Measurements from ENCODE around the gene UMODL1. TPM values are rescaled to one million over a fixed set of nuclear protein-coding genes. Genes with fewer than 3 reads are reported as not detected.

The UMODL1 gene
- total and polyA plus RNA-seq, 9 donors = 0.01 to 2.2 (median 0.24) TPM; not detected in 5

GRCh38 chr21:42022906-42023305 is 48.2 kb upstream of the UMODL1 start:
- Histone ChIP-seq H3K27ac (no peak overlapping the region), H3K9me3 (no peaks in the 10 kb centered on the region), H3K4me3 (no peak overlapping the region), H3K4me1 (ENCODE audit: insufficient read depth) (peaks cover 5% of the 10 kb centered on the region), H3K27me3 (no peaks in the 10 kb centered on the region), H3K36me3 (no peaks in the 10 kb centered on the region)
- no peak for DNase-seq
- no peak for TF ChIP-seq POLR2A (IDR thresholded peaks at IDR 0.05)
- TF ChIP-seq CTCF (IDR thresholded peaks at IDR 0.05) = no peak
- TF ChIP-seq EP300 (IDR thresholded peaks at IDR 0.05) = no peak
- intact Hi-C loops (cut with DNase I) = no loop called here
- 94 to 96% (median 95%) methylated on average over 11 of the region's 11 CpGs for WGBS, 3 donors

- 44 to 49% (median 45%) methylated on average over 12 of the region's 12 CpGs for WGBS, 3 donors
- Histone ChIP-seq H3K9me3 (no peaks in the 10 kb centered on the region), H3K27ac (no peak overlapping the region), H3K27me3 (no peaks in the 10 kb centered on the region), H3K4me1 (ENCODE audit: insufficient read depth) (peaks cover 5% of the 10 kb centered on the region), H3K4me3 (no peak overlapping the region), H3K36me3 (no peaks in the 10 kb centered on the region)
- peak in 1 of 5 donors; percentile 16 for DNase-seq
- no peak for TF ChIP-seq CTCF (IDR thresholded peaks at IDR 0.05)
- intact Hi-C loops (cut with DNase I) = loop anchor here in 1 of 4 donors (5.0 kb wide), 1 partner anchor 1312 kb away; no protein-coding TSS in a partner anchor
These were observed 45.6 kb upstream of the UMODL1 start for GRCh38 chr21:42025376-42026081.

- 30 to 34% (median 32%) methylated on average over 9 of the region's 9 CpGs for WGBS, 3 donors
- DNase-seq = peak in 2 of 5 donors; percentile 23 to 24
- H3K27ac ChIP-seq = no peak overlapping the region
These were observed 45.1 kb upstream of the UMODL1 start for GRCh38 chr21:42026082-42026435.

GRCh38 chr21:42027085-42027821 is 43.9 kb upstream of the UMODL1 start:
- H3K36me3 ChIP-seq = no peaks in the 10 kb centered on the region

More at GRCh38 chr21:42026082-42026435, 45.1 kb upstream of the UMODL1 start:
- Histone ChIP-seq H3K27me3 (no peaks in the 10 kb centered on the region), H3K4me3 (no peak overlapping the region), H3K4me1 (ENCODE audit: insufficient read depth) (peaks cover 5% of the 10 kb centered on the region), H3K9me3 (no peaks in the 10 kb centered on the region), H3K36me3 (no peaks in the 10 kb centered on the region)
- intact Hi-C loops (cut with DNase I) = loop anchor here in 1 of 4 donors (5.0 kb wide), 1 partner anchor 1311 kb away; no protein-coding TSS in a partner anchor
- no peak for TF ChIP-seq EP300 (IDR thresholded peaks at IDR 0.05)
- no peak for TF ChIP-seq CTCF (IDR thresholded peaks at IDR 0.05)

More at GRCh38 chr21:42027085-42027821, 43.9 kb upstream of the UMODL1 start:
- DNase-seq = peak in 1 of 5 donors; percentile 8
- H3K27me3 ChIP-seq = no peaks in the 10 kb centered on the region
- TF ChIP-seq EP300 (IDR thresholded peaks at IDR 0.05) = no peak
- TF ChIP-seq CTCF (IDR thresholded peaks at IDR 0.05) = no peak
- no peak for TF ChIP-seq POLR2A (IDR thresholded peaks at IDR 0.05)
- intact Hi-C loops (cut with DNase I) = loop anchor here in 1 of 4 donors (5.0 kb wide), 1 partner anchor 1310 kb away; no protein-coding TSS in a partner anchor
- 77 to 87% (median 79%) methylated on average over 6 of the region's 6 CpGs for WGBS, 3 donors
- H3K4me1 ChIP-seq (ENCODE audit: insufficient read depth) = peaks cover 5% of the 10 kb centered on the region
- H3K9me3 ChIP-seq = no peaks in the 10 kb centered on the region
- H3K27ac ChIP-seq = no peak overlapping the region
- no peak overlapping the region for H3K4me3 ChIP-seq

Measured in ovary (tissue), 9 donors.